ENCODE data around the gene GLO1. TPM values are rescaled to one million over a fixed set of nuclear protein-coding genes. Genes with fewer than 3 reads are reported as not detected.

The GLO1 gene
- total RNA-seq, 4 donors from 2014 or later, result 43.5 to 124 (median 80.7) TPM

- Histone ChIP-seq H3K4me1 (no peaks in the 10 kb centered on the region), H3K36me3 (no peaks in the 10 kb centered on the region), H3K4me3 (no peak overlapping the region), H3K27me3 (no peaks in the 10 kb centered on the region), H3K27ac (no peak overlapping the region), H3K9me3 (no peaks in the 10 kb centered on the region)
- WGBS, result 91% methylated on average over 2 of the region's 2 CpGs
- DNase-seq (ENCODE audit: low spot score in 2 of 2), result no peak
- TF ChIP-seq EP300 (IDR thresholded peaks at IDR 0.05) (no peak), POLR2AphosphoS5 (IDR thresholded peaks at IDR 0.05) (no peak), CTCF (IDR thresholded peaks at IDR 0.05) (no peak)
Observed at GRCh38 chr6:38649744-38650143, 53.2 kb downstream of the GLO1 start.

- DNase-seq (ENCODE audit: low spot score in 2 of 2), result no peak
- Histone ChIP-seq H3K27ac (no peak overlapping the region), H3K36me3 (no peaks in the 10 kb centered on the region), H3K27me3 (no peaks in the 10 kb centered on the region), H3K4me3 (no peak overlapping the region), H3K4me1 (no peaks in the 10 kb centered on the region), H3K9me3 (no peaks in the 10 kb centered on the region)
- TF ChIP-seq CTCF (IDR thresholded peaks at IDR 0.05) (no peak), POLR2A (IDR thresholded peaks at IDR 0.05) (no peak), EP300 (IDR thresholded peaks at IDR 0.05) (no peak), POLR2AphosphoS5 (IDR thresholded peaks at IDR 0.05) (no peak)
Observed at GRCh38 chr6:38648629-38649028, 54.3 kb downstream of the GLO1 start.

GRCh38 chr6:38646166-38646878 is 56.6 kb downstream of the GLO1 start:
- 79% methylated on average over 3 of the region's 3 CpGs for WGBS
- TF ChIP-seq EP300 (IDR thresholded peaks at IDR 0.05) (no peak), CTCF (IDR thresholded peaks at IDR 0.05) (no peak), POLR2AphosphoS5 (IDR thresholded peaks at IDR 0.05) (no peak), POLR2A (IDR thresholded peaks at IDR 0.05) (no peak)
- Histone ChIP-seq H3K4me1 (peaks cover under 1% of the 10 kb centered on the region), H3K4me3 (no peak overlapping the region), H3K36me3 (no peaks in the 10 kb centered on the region), H3K9me3 (no peaks in the 10 kb centered on the region), H3K27ac (no peak overlapping the region), H3K27me3 (no peaks in the 10 kb centered on the region)
- DNase-seq (ENCODE audit: low spot score in 2 of 2), result no peak

GRCh38 chr6:38644951-38645350 is 58.0 kb downstream of the GLO1 start:
- WGBS, result 29% methylated on average over 1 of the region's 1 CpG
- Histone ChIP-seq H3K27ac (no peak overlapping the region), H3K27me3 (no peaks in the 10 kb centered on the region), H3K36me3 (no peaks in the 10 kb centered on the region), H3K4me1 (peaks cover 13% of the 10 kb centered on the region), H3K9me3 (no peaks in the 10 kb centered on the region), H3K4me3 (no peak overlapping the region)
- TF ChIP-seq POLR2A (IDR thresholded peaks at IDR 0.05) (no peak), EP300 (IDR thresholded peaks at IDR 0.05) (no peak), POLR2AphosphoS5 (IDR thresholded peaks at IDR 0.05) (no peak), CTCF (IDR thresholded peaks at IDR 0.05) (no peak)
- no peak for DNase-seq (ENCODE audit: low spot score in 2 of 2)

GRCh38 chr6:38640216-38640909 is 62.6 kb downstream of the GLO1 start:
- Histone ChIP-seq H3K36me3 (no peaks in the 10 kb centered on the region), H3K4me3 (peak overlapping the region; percentile 87), H3K27me3 (no peaks in the 10 kb centered on the region), H3K27ac (peak overlapping the region; percentile 88), H3K9me3 (no peaks in the 10 kb centered on the region), H3K4me1 (peaks cover 18% of the 10 kb centered on the region)
- TF ChIP-seq POLR2A (IDR thresholded peaks at IDR 0.05), result no peak
- no peak for TF ChIP-seq CTCF (IDR thresholded peaks at IDR 0.05)
- TF ChIP-seq EP300 (IDR thresholded peaks at IDR 0.05), result no peak
- no peak for TF ChIP-seq POLR2AphosphoS5 (IDR thresholded peaks at IDR 0.05)
- 12% methylated on average over 32 of the region's 32 CpGs for WGBS
- peak; percentile 58 to 77 for DNase-seq (ENCODE audit: low spot score in 2 of 2)
